GM19240 (cell line): Measurements from ENCODE around the gene SLC25A2.
"Not testable (repeated sequence)": the region's sequence is repeated elsewhere in the genome, so short reads cannot be mapped to it uniquely, and the experiment has no call there.

Source experiments
- DNase-seq: peaks from one replicate; pipeline ENCODE4 v3.0.0; 2011; ENCODE audit warnings: low spot score; ENCODE audit not compliant: insufficient read length

The SLC25A2 gene

DNA sequence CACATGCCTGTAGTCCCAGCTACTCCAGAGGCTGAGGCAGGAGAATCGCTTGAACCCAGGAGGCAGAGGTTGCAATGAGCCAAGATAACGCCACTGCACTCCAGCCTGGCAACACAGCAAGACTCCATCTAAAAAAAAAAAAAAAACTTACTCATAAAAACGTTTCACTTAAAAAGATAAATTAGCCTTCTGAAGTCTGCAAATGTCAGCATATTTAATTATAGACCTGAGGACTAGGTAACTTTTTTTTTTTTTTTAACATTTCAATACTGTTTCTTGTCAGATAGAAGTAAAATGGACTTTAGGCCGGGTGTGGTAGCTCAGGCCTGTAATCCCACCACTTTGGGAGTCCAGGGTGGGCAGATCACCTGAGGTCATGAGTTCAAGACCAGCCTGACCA is 13.1 kb upstream of the SLC25A2 start:
- not testable (repeated sequence) for DNase-seq

DNA sequence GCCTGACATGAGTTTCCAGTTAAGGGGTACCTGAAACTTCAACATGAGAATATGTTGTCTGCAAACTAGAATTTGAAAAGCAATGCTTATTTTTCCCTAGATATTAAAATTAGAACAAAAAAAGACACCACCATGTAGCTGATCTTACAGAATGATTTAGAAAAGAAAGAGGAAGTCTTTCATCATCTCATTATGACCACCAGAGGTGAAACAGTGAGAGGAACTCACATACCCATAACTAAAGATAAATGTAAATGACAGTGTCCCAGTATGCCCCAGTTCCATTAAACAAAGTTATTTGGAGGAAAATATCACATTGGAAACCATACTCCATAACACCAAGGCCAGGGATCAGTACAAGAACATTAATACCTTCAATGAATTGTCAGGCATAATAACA is 9.9 kb upstream of the SLC25A2 start:
- no peak for DNase-seq

DNA sequence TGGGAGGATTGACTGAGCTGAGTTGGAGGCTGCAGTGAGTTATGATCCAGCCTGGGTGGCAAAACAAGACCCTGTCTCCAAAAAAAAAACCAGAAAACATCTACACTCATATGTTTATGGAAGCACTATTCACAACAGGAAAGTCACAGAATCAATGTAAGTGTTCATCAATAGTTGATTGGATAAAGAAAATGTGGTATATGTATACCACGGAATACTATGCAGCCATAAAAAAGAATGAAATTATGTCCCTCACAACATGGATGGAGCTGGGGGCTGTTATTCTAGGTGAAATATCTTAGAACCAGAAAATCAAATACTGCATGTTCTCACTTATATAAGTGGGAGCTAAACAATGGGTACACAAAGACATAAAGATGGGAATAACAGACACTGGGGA is 2.8 kb upstream of the SLC25A2 start:
- no peak for DNase-seq

- DNase-seq = no peak
Observed at GRCh38 chr5:141298376-141298775, 5.5 kb downstream of the SLC25A2 start.

GRCh38 chr5:141272906-141273305 is 30.9 kb downstream of the SLC25A2 start:
- DNase-seq = no peak

- no peak for DNase-seq
Observed at GRCh38 chr5:141269195-141269594, 34.7 kb downstream of the SLC25A2 start.

- no peak for DNase-seq
Observed at GRCh38 chr5:141261238-141261546, 42.7 kb downstream of the SLC25A2 start.

GRCh38 chr5:141260458-141261237 is 43.2 kb downstream of the SLC25A2 start:
- no peak for DNase-seq

DNA sequence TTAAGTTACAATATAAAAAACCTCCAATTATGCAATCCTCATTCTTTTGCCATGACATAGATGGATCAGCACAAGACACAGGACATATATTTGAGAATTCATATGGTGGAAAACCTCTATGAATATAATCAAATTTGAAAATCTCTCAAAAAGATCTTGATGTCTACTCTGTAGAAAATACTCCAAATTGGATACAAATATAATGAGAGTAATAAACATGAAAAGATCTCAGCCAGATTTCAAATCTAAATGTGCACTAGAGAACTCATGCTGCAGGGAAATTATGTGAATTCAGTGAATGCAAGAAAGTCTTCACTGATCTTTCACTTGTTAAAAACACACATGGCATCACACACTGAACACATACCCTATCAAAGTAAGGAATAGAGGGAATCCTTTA is 44.9 kb downstream of the SLC25A2 start:
- no peak for DNase-seq

DNA sequence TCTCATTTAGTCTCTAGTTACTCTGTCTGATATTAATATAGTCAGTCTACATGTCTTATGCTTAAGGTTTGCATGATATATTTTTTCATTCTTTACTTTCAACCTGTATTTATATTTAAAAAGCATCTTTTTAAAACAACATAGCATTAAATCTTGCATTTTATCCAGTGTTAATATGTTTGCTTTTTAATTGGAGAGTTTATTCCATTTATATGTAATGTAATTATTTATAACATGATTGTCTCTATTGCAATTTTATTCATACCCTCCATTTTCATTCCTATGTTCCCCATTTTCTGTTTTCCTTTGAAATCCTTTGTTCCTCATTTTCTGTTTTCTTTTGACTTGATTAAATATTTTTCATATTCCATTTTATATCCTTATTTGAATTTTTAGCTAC is 45.4 kb downstream of the SLC25A2 start:
- DNase-seq = no peak
